Suprapubic skin (tissue), 4 donors: Measurements from ENCODE around the gene COG5. TPM values are rescaled to one million over a fixed set of nuclear protein-coding genes. Genes with fewer than 3 reads are reported as not detected.

ENCODE experiments used
- DNase-seq, 2 donors: peaks; one replicate each; pipeline ENCODE4 v3.0.0-alpha.2; 2019; ENCODE audit warnings: low spot score in 2 of 2
- H3K27ac ChIP-seq: fragments of 200-600 bp; sonication (generic); one replicate; pipeline ENCODE4 v1.5.1; 2019
- H3K27me3 ChIP-seq: fragments of 200-600 bp; sonication (generic); one replicate; pipeline ENCODE4 v1.5.1; 2019
- H3K36me3 ChIP-seq: fragments of 200-600 bp; sonication (generic); one replicate; pipeline ENCODE4 v1.5.1; 2019
- H3K4me1 ChIP-seq: fragments of 200-600 bp; sonication (generic); one replicate; pipeline ENCODE4 v1.5.1; 2019
- H3K4me3 ChIP-seq: fragments of 200-600 bp; sonication (generic); one replicate; pipeline ENCODE4 v1.5.1; 2019; ENCODE audit warnings: mild to moderate bottlenecking
- H3K9me3 ChIP-seq: fragments of 200-600 bp; sonication (generic); one replicate; pipeline ENCODE4 v1.5.1; 2019
- EP300 ChIP-seq: sonication (generic); formaldehyde crosslinking; IDR thresholded peaks from one replicate; pipeline ENCODE4 v1.6.1; 2017; ENCODE audit warnings: antibody characterized with exemption
- POLR2A ChIP-seq, 2 donors: fragments of 450-650 bp; IDR thresholded peaks; one replicate each; pipeline ENCODE4 v1.6.1; 2017; ENCODE audit warnings: antibody characterized with exemption in 2 of 2, mild to moderate bottlenecking in 2 of 2, moderate library complexity in 2 of 2
- POLR2AphosphoS5 ChIP-seq, 3 donors: sonication (generic); formaldehyde crosslinking; IDR thresholded peaks; one replicate each; pipeline ENCODE4 v1.6.1; 2017; ENCODE audit warnings: antibody characterized with exemption in 3 of 3
- WGBS: methylation state at CpG from one replicate; pipeline ENCODE4 v1.1.5; 2018; 5-methylcytosine and 5-hydroxymethylcytosine counted together
- total RNA-seq, 4 donors: library from RNA; depleted of rRNA; stranded (reverse); fragments of >200 nt; gene quantifications; one replicate each; pipeline ENCODE4 v1.1.0, GENCODE V29; 2016
- TF ChIP-seq, protein P1 (sequence below), 2 donors: fragments of 200-600 bp in 1 of 2; fragments of 450-650 bp in 1 of 2; sonication (generic) in 1 of 2; IDR thresholded peaks; one replicate each; pipeline ENCODE4 v1.5.1; 2016 to 2019; ENCODE audit warnings: antibody characterized with exemption in 2 of 2, mild to moderate bottlenecking in 1 of 2, moderate library complexity in 1 of 2

Gene COG5
- total RNA-seq, 4 donors from 2014 or later: 31.1 to 60.1 (median 53.7) TPM

DNA sequence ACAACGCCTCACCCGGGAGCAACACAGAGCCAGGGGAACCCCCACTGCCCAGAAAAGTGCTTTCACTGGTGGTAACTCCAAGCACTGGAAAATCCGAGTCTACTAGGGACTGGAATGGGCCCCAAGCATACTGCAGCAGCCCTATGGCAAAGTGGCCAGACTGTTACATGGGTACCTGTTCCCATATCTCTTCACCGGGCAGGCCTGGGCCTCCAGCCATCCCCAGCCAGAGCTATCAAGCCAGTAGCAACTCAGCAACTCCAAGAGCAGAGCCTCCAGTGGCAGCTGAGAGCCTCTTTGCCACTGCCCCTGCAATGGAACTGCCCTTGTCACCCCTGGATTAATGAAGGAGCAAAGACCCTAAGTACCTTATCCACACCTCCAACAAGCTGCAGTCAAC, 321.5 kb downstream of the COG5 start:
- 88% methylated on average over 4 of the region's 4 CpGs for WGBS
- H3K36me3 ChIP-seq: peaks cover 21% of the 10 kb centered on the region
- H3K4me3 ChIP-seq: no peak overlapping the region
- no peak overlapping the region for H3K27ac ChIP-seq
- DNase-seq: no peak
- H3K4me1 ChIP-seq: no peaks in the 10 kb centered on the region
- no peak for TF ChIP-seq POLR2AphosphoS5 (IDR thresholded peaks at IDR 0.05)
- TF ChIP-seq, protein P1, sequence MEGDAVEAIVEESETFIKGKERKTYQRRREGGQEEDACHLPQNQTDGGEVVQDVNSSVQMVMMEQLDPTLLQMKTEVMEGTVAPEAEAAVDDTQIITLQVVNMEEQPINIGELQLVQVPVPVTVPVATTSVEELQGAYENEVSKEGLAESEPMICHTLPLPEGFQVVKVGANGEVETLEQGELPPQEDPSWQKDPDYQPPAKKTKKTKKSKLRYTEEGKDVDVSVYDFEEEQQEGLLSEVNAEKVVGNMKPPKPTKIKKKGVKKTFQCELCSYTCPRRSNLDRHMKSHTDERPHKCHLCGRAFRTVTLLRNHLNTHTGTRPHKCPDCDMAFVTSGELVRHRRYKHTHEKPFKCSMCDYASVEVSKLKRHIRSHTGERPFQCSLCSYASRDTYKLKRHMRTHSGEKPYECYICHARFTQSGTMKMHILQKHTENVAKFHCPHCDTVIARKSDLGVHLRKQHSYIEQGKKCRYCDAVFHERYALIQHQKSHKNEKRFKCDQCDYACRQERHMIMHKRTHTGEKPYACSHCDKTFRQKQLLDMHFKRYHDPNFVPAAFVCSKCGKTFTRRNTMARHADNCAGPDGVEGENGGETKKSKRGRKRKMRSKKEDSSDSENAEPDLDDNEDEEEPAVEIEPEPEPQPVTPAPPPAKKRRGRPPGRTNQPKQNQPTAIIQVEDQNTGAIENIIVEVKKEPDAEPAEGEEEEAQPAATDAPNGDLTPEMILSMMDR (IDR thresholded peaks at IDR 0.05): no peak
- TF ChIP-seq EP300: no peak
- no peak for TF ChIP-seq POLR2A (IDR thresholded peaks at IDR 0.05)
- no peaks in the 10 kb centered on the region for H3K9me3 ChIP-seq
- no peaks in the 10 kb centered on the region for H3K27me3 ChIP-seq

DNA sequence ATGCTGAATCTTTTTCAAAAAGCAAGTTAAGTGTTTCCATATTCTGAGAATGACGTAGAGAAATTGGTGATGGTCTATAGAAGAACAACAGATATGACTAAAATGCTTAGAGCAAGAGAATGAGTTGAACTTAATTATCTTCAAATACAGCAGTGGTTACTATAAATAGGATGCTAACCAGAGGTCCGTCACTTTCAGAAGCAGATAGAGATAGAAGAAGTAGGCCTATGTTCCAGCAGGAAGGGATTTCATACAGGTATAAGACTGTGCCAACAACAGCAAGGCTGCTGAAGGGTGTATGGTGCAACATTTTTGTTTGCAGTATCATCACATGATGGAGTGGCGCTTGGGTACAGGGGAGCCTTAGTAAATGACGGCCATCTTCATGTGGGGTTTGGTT, 326.3 kb downstream of the COG5 start:
- Histone ChIP-seq H3K9me3 (no peaks in the 10 kb centered on the region), H3K4me3 (no peak overlapping the region), H3K27ac (no peak overlapping the region), H3K27me3 (no peaks in the 10 kb centered on the region), H3K4me1 (peaks cover 3% of the 10 kb centered on the region), H3K36me3 (no peaks in the 10 kb centered on the region)
- no peak for DNase-seq
- 94% methylated on average over 4 of the region's 4 CpGs for WGBS
- no peak for TF ChIP-seq POLR2AphosphoS5 (IDR thresholded peaks at IDR 0.05)
- TF ChIP-seq EP300: no peak
- TF ChIP-seq, protein P1 (IDR thresholded peaks at IDR 0.05): no peak
- TF ChIP-seq POLR2A (IDR thresholded peaks at IDR 0.05): no peak

DNA sequence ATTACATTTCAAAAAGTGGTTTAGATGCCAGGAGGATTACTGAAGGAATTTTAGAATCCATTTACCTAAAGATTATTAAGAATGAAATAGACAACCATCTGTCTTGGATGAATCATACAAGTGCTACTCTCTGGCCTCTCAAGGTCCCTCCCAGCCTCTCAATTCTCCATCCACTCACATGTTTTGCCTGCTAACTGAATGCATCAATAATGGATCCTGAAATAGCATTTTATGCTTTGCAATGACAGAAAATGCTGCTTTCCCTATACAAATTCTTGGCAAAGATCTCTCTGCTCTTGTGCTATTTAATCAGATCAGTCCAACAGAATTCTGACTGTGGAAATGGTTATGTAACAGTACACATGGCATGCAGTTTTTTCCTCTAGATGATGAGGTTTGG, 326.9 kb downstream of the COG5 start:
- no peaks in the 10 kb centered on the region for H3K9me3 ChIP-seq
- no peak for TF ChIP-seq POLR2AphosphoS5 (IDR thresholded peaks at IDR 0.05)
- TF ChIP-seq EP300: no peak
- TF ChIP-seq, protein P1 (IDR thresholded peaks at IDR 0.05): no peak
- TF ChIP-seq POLR2A (IDR thresholded peaks at IDR 0.05): no peak
- no peak overlapping the region for H3K27ac ChIP-seq
- peaks cover 3% of the 10 kb centered on the region for H3K4me1 ChIP-seq
- H3K27me3 ChIP-seq: no peaks in the 10 kb centered on the region
- no peak overlapping the region for H3K4me3 ChIP-seq
- no peak for DNase-seq
- H3K36me3 ChIP-seq: no peaks in the 10 kb centered on the region

DNA sequence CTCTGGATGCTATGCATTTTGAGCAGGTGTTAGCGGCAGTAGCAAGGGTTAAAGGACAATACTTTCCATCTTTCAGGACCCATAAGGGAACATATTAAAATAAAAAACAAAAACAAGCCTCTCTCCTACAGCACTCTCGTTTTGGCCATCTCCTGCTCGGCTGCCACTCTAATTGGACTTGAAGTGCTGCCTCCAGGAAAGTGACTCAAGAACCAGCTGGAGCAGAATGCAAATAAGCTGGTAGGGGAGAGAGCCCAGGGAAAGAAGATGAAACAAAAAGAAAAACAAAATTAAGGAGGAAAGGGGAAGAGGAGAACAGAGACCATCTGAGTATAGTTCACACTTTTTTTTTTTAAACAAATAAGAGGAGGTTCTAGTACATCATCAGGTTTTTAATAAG, 329.3 kb downstream of the COG5 start:
- Histone ChIP-seq H3K4me3 (no peak overlapping the region), H3K36me3 (no peaks in the 10 kb centered on the region), H3K27me3 (no peaks in the 10 kb centered on the region), H3K9me3 (no peaks in the 10 kb centered on the region), H3K4me1 (peaks cover 3% of the 10 kb centered on the region), H3K27ac (no peak overlapping the region)
- 52% methylated on average over 3 of the region's 3 CpGs for WGBS
- TF ChIP-seq POLR2A (IDR thresholded peaks at IDR 0.05): no peak
- no peak for TF ChIP-seq POLR2AphosphoS5 (IDR thresholded peaks at IDR 0.05)
- TF ChIP-seq, protein P1 (IDR thresholded peaks at IDR 0.05): no peak
- TF ChIP-seq EP300: no peak
- no peak for DNase-seq

DNA sequence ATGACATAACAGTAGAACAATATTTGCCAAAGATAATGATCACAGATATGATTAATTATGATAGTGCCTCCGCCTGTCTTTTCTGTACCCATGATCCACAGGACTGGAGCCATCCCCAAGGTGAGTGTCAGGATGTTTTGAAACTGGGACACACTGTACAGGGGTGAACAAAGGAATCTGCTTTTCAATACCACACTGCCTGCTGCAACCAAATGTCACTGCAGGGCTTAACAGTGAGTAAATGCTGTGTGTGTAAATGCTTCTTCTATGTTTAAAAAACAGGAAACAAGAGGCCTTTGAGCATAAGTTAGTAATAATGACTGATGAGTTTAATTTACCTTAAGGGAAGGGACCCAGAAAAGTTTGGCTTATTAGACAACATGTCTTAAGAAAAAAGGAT, 329.7 kb downstream of the COG5 start:
- 52% methylated on average over 1 of the region's 1 CpG for WGBS
- DNase-seq: no peak
- H3K27ac ChIP-seq: no peak overlapping the region

DNA sequence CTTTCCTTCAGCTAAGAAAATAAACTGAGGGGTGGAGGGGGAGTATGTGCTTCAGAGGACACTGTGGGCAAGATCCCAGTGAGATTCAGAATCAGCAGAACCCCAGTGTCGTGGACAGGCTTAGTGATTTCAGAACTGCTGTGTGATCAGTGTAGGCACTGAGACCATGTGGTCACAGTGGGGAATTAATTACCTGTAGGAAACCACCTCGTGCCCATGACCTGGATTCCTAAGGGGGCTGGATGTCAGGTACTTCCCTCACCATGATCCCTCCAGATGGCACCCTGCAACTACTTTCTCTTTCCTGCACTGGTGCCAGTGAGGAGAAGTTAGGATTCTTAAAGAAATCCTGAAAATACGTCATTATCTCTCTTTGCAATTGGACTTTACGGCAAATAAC, 330.5 kb downstream of the COG5 start:
- H3K4me1 ChIP-seq: peaks cover 3% of the 10 kb centered on the region
- H3K4me3 ChIP-seq: no peak overlapping the region
- H3K27me3 ChIP-seq: no peaks in the 10 kb centered on the region
- no peak overlapping the region for H3K27ac ChIP-seq
- H3K36me3 ChIP-seq: no peaks in the 10 kb centered on the region
- no peaks in the 10 kb centered on the region for H3K9me3 ChIP-seq
- TF ChIP-seq POLR2AphosphoS5 (IDR thresholded peaks at IDR 0.05) (no peak), POLR2A (IDR thresholded peaks at IDR 0.05) (no peak), EP300 (no peak)
- TF ChIP-seq, protein P1 (IDR thresholded peaks at IDR 0.05): no peak
- 81% methylated on average over 4 of the region's 4 CpGs for WGBS
- no peak for DNase-seq

More for the DNA sequence above, 329.7 kb downstream of the COG5 start:
- no peak overlapping the region for H3K4me3 ChIP-seq
- no peaks in the 10 kb centered on the region for H3K36me3 ChIP-seq
- no peaks in the 10 kb centered on the region for H3K9me3 ChIP-seq
- TF ChIP-seq POLR2A (IDR thresholded peaks at IDR 0.05): no peak
- no peak for TF ChIP-seq EP300
- H3K27me3 ChIP-seq: no peaks in the 10 kb centered on the region
- H3K4me1 ChIP-seq: peaks cover 3% of the 10 kb centered on the region
